Liver (tissue), 9 donors: ENCODE results near the gene KRTAP5-4. TPM values are rescaled to one million over a fixed set of nuclear protein-coding genes. Genes with fewer than 3 reads are reported as not detected.
A peak's percentile ranks its signal among the peaks of the same experiment; 100 is the strongest.

ENCODE experiments used
- DNase-seq: peaks from one replicate; pipeline ENCODE4 v3.0.0-alpha.2; 2017; ENCODE audit warnings: low spot score
- H3K27ac ChIP-seq, 2 donors: one replicate each; pipeline ENCODE4 v1.7.0; 2013; ENCODE audit warnings: inconsistent platforms in 2 of 2, low read length in 2 of 2, control low read depth in 1 of 2, low read depth in 1 of 2, mild to moderate bottlenecking in 1 of 2
- H3K27me3 ChIP-seq, 4 donors: one replicate each; pipeline versions ENCODE4 v1.6.1 to v1.7.0; 2013; ENCODE audit warnings: low read length in 3 of 4, inconsistent platforms in 1 of 4, mild to moderate bottlenecking in 1 of 4, moderate library complexity in 1 of 4; ENCODE audit not compliant: control insufficient read depth in 4 of 4, insufficient read depth in 4 of 4
- H3K36me3 ChIP-seq, 4 donors: one replicate each; pipeline versions ENCODE4 v1.6.1 to v1.7.0; 2013; ENCODE audit warnings: low read length in 3 of 4, mild to moderate bottlenecking in 3 of 4, low read depth in 1 of 4, moderate library complexity in 1 of 4; ENCODE audit not compliant: control insufficient read depth in 4 of 4, insufficient read depth in 3 of 4
- H3K4me1 ChIP-seq, 4 donors: one replicate each; pipeline versions ENCODE4 v1.6.1 to v1.7.0; 2013; ENCODE audit warnings: low read length in 3 of 4, mild to moderate bottlenecking in 3 of 4, moderate library complexity in 1 of 4; ENCODE audit not compliant: control insufficient read depth in 4 of 4, insufficient read depth in 4 of 4
- H3K4me3 ChIP-seq, 3 donors: one replicate each; pipeline versions ENCODE4 v1.6.1 to v1.7.0; 2013; ENCODE audit warnings: low read length in 3 of 3, control low read depth in 1 of 3, low read depth in 1 of 3, mild to moderate bottlenecking in 1 of 3
- H3K9ac ChIP-seq, 2 donors: one replicate each; pipeline ENCODE4 v1.7.0; 2013; ENCODE audit warnings: low read length in 2 of 2, mild to moderate bottlenecking in 2 of 2, moderate library complexity in 2 of 2, control low read depth in 1 of 2, low read depth in 1 of 2
- H3K9me3 ChIP-seq, 4 donors: one replicate each; pipeline versions ENCODE4 v1.6.1 to v1.7.0; 2013; ENCODE audit warnings: low read length in 3 of 4; ENCODE audit not compliant: control insufficient read depth in 4 of 4
- FOXA1 ChIP-seq: IDR thresholded peaks from 2 replicates; pipeline ENCODE4 v1.6.1; 2016; ENCODE audit warnings: antibody characterized with exemption
- GABPA ChIP-seq, 2 donors: IDR thresholded peaks in 1 of 2; conservative IDR thresholded peaks in 1 of 2; 2 replicates each; pipeline ENCODE4 v1.6.1; 2016; ENCODE audit warnings: antibody characterized with exemption in 2 of 2, mild to moderate bottlenecking in 1 of 2, moderate library complexity in 1 of 2
- HNF4A ChIP-seq, 2 donors: conservative IDR thresholded peaks; 2 replicates each; pipeline ENCODE4 v1.6.1; 2016; ENCODE audit warnings: antibody characterized with exemption in 2 of 2, mild to moderate bottlenecking in 2 of 2
- HNF4G ChIP-seq: IDR thresholded peaks from 2 replicates; pipeline ENCODE4 v1.6.1; 2016; ENCODE audit warnings: antibody characterized with exemption
- JUND ChIP-seq, 2 donors: IDR thresholded peaks; 2 replicates each; pipeline ENCODE4 v1.6.1; 2016; ENCODE audit warnings: antibody characterized with exemption in 2 of 2
- RAD21 ChIP-seq, 2 donors: IDR thresholded peaks; 2 replicates each; pipeline ENCODE4 v1.6.1; 2016; ENCODE audit warnings: antibody characterized with exemption in 2 of 2, mild to moderate bottlenecking in 2 of 2
- RXRA ChIP-seq, 2 donors: IDR thresholded peaks; 2 replicates each; pipeline ENCODE4 v1.6.1; 2017 to 2018; ENCODE audit warnings: antibody characterized with exemption in 2 of 2, mild to moderate bottlenecking in 1 of 2
- SP1 ChIP-seq: IDR thresholded peaks from 2 replicates; pipeline ENCODE4 v1.6.1; 2018; ENCODE audit warnings: antibody characterized with exemption, mild to moderate bottlenecking
- TAF1 ChIP-seq: conservative IDR thresholded peaks from 2 replicates; pipeline ENCODE4 v1.6.1; 2016; ENCODE audit warnings: antibody characterized with exemption, mild to moderate bottlenecking
- YY1 ChIP-seq: IDR thresholded peaks from 2 replicates; pipeline ENCODE4 v1.6.1; 2016; ENCODE audit warnings: antibody characterized with exemption, mild to moderate bottlenecking
- WGBS: extraction: QIAGEN DNeasy Blood & Tissue Kit; methylation state at CpG from one replicate; pipeline ENCODE4 v1.1.7; 2013; 5-methylcytosine and 5-hydroxymethylcytosine counted together
- polyA plus RNA-seq, 2 donors: library from polyadenylated mRNA; stranded (reverse) in 1 of 2; unstranded in 1 of 2; fragments of 200-250 nt in 1 of 2; fragments of >200 nt in 1 of 2; fragmentation: Nextera tagmentation in 1 of 2; extraction: Ambion mirVana in 1 of 2; gene quantifications; one replicate each; pipeline versions ENCODE4 v1.2.1 to v1.2.3, GENCODE V29; 2013 to 2015
- total RNA-seq, 2 donors: library from RNA; depleted of rRNA; stranded (reverse); fragments of >200 nt; gene quantifications; one replicate each; pipeline ENCODE4 v1.2.3, GENCODE V29; 2014
- TF ChIP-seq, protein P1 (sequence below): fragments of 150-350 bp; IDR thresholded peaks from 2 replicates; pipeline ENCODE4 v1.5.1; 2017; ENCODE audit warnings: improper control_type of control experiment, low read depth, low read length; ENCODE audit not compliant: missing input control
- TF ChIP-seq, protein P2 (sequence below): IDR thresholded peaks from 2 replicates; pipeline ENCODE4 v1.6.1; 2016; ENCODE audit warnings: antibody characterized with exemption
- TF ChIP-seq, protein P3 (sequence below): IDR thresholded peaks from 2 replicates; pipeline ENCODE4 v1.6.1; 2016; ENCODE audit warnings: antibody characterized with exemption
- TF ChIP-seq, protein P4 (sequence below): IDR thresholded peaks from 2 replicates; pipeline ENCODE4 v1.6.1; 2016; ENCODE audit warnings: antibody characterized with exemption, mild to moderate bottlenecking
- donor health status: healthy.
- donor health status: healthy.
- donor health status: healthy.
- donor health status: healthy.
- donor health status: healthy.

The KRTAP5-4 gene
- total and polyA plus RNA-seq, 4 donors = not detected

DNA sequence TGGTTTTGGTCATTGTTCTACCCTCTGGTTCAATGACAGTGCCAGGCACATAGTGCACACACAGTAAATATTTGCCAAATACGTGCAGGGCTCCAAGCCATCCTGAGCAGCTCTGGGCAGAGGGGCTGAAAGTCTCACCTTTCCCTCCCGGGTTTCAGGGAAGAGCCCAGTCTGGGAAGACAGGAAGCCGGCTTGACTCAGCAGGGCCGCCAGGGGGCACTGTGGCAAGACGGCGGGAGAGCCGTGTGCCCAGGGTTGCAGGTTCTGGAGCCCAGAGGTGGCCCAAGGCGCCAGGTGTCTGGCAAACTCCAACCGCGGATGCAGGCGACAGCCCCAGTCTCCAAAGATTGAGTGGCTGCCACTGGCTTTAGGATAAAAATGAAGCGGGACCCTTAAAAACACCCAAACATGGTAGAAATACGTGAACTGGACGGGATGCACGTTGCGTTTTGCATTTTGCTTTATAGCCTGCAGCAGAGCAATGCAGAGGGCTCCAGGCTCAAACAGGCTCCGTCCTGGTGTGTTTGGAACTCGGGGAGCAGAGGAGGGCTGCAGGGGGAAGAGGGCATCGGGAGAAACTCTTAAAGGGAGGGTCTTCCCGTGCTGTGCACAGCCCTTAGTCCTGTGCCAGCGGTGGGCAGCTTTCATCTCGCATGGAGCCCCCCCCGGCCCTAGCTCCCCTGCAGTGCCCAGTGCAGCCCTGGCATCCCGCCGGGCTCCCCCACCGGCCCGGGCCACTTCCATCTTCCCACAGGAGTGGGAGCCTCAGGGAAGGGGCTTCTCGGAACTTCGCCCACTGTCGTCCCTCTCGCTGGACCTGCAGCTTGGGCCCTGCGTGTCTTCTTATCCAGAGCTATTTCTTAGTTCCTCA is 18.4 kb upstream of the KRTAP5-4 start:
- Histone ChIP-seq H3K9ac (no peak overlapping the region), H3K9me3 (no peaks in the 10 kb centered on the region), H3K4me3 (no peak overlapping the region), H3K27me3 (peaks cover 0 to 4% (median 0%) of the 10 kb centered on the region in 4 donors), H3K36me3 (no peaks in the 10 kb centered on the region), H3K27ac (no peak overlapping the region), H3K4me1 (no peaks in the 10 kb centered on the region)
- 54% methylated on average over 32 of the region's 32 CpGs for WGBS
- DNase-seq = peak; percentile 51
- TF ChIP-seq YY1 = no peak
- no peak for TF ChIP-seq SP1
- peak; percentile 64 to 79 for TF ChIP-seq RAD21 (IDR thresholded peaks at IDR 0.05)
- no peak for TF ChIP-seq FOXA1
- TF ChIP-seq HNF4G = no peak
- TF ChIP-seq, protein P1, sequence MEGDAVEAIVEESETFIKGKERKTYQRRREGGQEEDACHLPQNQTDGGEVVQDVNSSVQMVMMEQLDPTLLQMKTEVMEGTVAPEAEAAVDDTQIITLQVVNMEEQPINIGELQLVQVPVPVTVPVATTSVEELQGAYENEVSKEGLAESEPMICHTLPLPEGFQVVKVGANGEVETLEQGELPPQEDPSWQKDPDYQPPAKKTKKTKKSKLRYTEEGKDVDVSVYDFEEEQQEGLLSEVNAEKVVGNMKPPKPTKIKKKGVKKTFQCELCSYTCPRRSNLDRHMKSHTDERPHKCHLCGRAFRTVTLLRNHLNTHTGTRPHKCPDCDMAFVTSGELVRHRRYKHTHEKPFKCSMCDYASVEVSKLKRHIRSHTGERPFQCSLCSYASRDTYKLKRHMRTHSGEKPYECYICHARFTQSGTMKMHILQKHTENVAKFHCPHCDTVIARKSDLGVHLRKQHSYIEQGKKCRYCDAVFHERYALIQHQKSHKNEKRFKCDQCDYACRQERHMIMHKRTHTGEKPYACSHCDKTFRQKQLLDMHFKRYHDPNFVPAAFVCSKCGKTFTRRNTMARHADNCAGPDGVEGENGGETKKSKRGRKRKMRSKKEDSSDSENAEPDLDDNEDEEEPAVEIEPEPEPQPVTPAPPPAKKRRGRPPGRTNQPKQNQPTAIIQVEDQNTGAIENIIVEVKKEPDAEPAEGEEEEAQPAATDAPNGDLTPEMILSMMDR = peak; percentile 74
- TF ChIP-seq RXRA (IDR thresholded peaks at IDR 0.05) = no peak
- TF ChIP-seq, protein P2, sequence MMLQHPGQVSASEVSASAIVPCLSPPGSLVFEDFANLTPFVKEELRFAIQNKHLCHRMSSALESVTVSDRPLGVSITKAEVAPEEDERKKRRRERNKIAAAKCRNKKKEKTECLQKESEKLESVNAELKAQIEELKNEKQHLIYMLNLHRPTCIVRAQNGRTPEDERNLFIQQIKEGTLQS = no peak
- no peak for TF ChIP-seq GABPA (IDR thresholded peaks at IDR 0.05 in 1 of 2, conservative IDR thresholded peaks at IDR 0.05 in 1 of 2)
- TF ChIP-seq, protein P3, sequence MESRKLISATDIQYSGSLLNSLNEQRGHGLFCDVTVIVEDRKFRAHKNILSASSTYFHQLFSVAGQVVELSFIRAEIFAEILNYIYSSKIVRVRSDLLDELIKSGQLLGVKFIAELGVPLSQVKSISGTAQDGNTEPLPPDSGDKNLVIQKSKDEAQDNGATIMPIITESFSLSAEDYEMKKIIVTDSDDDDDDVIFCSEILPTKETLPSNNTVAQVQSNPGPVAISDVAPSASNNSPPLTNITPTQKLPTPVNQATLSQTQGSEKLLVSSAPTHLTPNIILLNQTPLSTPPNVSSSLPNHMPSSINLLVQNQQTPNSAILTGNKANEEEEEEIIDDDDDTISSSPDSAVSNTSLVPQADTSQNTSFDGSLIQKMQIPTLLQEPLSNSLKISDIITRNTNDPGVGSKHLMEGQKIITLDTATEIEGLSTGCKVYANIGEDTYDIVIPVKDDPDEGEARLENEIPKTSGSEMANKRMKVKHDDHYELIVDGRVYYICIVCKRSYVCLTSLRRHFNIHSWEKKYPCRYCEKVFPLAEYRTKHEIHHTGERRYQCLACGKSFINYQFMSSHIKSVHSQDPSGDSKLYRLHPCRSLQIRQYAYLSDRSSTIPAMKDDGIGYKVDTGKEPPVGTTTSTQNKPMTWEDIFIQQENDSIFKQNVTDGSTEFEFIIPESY = no peak
- TF ChIP-seq HNF4A (conservative IDR thresholded peaks at IDR 0.05) = no peak

DNA sequence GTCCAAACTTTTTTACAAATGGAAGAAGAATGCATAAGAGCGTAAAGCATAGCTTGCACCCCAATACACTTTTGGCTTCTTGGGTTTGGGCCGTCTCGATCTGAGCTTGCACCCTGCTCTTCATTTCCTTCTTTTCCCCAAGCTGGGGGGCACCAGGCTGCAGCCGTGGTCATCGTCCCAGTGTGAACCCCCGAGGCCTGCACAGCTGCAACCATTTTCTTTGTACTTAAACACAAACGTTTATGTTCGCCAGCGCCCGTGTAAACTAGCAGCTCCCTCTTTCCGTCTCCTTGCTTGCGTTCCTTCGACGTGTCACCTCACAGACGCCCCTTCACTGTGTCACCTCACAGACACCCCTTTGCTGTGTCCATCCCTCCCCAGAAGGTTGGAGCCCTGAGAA is 17.7 kb upstream of the KRTAP5-4 start:
- H3K4me3 ChIP-seq = no peak overlapping the region
- H3K27ac ChIP-seq = no peak overlapping the region
- H3K9me3 ChIP-seq = no peaks in the 10 kb centered on the region
- DNase-seq = no peak
- H3K4me1 ChIP-seq = no peaks in the 10 kb centered on the region
- WGBS = 54% methylated on average over 15 of the region's 15 CpGs
- no peaks in the 10 kb centered on the region for H3K36me3 ChIP-seq
- no peak for TF ChIP-seq RAD21 (IDR thresholded peaks at IDR 0.05)
- TF ChIP-seq, protein P4, sequence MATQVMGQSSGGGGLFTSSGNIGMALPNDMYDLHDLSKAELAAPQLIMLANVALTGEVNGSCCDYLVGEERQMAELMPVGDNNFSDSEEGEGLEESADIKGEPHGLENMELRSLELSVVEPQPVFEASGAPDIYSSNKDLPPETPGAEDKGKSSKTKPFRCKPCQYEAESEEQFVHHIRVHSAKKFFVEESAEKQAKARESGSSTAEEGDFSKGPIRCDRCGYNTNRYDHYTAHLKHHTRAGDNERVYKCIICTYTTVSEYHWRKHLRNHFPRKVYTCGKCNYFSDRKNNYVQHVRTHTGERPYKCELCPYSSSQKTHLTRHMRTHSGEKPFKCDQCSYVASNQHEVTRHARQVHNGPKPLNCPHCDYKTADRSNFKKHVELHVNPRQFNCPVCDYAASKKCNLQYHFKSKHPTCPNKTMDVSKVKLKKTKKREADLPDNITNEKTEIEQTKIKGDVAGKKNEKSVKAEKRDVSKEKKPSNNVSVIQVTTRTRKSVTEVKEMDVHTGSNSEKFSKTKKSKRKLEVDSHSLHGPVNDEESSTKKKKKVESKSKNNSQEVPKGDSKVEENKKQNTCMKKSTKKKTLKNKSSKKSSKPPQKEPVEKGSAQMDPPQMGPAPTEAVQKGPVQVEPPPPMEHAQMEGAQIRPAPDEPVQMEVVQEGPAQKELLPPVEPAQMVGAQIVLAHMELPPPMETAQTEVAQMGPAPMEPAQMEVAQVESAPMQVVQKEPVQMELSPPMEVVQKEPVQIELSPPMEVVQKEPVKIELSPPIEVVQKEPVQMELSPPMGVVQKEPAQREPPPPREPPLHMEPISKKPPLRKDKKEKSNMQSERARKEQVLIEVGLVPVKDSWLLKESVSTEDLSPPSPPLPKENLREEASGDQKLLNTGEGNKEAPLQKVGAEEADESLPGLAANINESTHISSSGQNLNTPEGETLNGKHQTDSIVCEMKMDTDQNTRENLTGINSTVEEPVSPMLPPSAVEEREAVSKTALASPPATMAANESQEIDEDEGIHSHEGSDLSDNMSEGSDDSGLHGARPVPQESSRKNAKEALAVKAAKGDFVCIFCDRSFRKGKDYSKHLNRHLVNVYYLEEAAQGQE = no peak
- no peak for TF ChIP-seq SP1
- no peak for TF ChIP-seq TAF1
- no peak for TF ChIP-seq JUND (IDR thresholded peaks at IDR 0.05)
- TF ChIP-seq HNF4A (conservative IDR thresholded peaks at IDR 0.05) = no peak
- H3K9ac ChIP-seq = no peak overlapping the region
- H3K27me3 ChIP-seq = peaks cover 0 to 4% (median 0%) of the 10 kb centered on the region in 4 donors
